Keratinocyte (primary cell): ENCODE measurements around the gene TNPO2.

Experiments used
- EZH2 ChIP-seq: IDR thresholded peaks from one replicate; pipeline ENCODE4 v1.6.1; 2012; ENCODE audit warnings: inconsistent platforms, mild to moderate bottlenecking, low read length, moderate library complexity
- TF ChIP-seq, protein P1 (sequence below), 3 experiments: IDR thresholded peaks in 1 of 3; conservative IDR thresholded peaks in 1 of 3; optimal IDR thresholded peaks in 1 of 3; 2 replicates in 2 of 3; 3 replicates in 1 of 3; pipeline versions ENCODE3 to v1.5.1; 2011; ENCODE audit warnings: low read length in 3 of 3, mild to moderate bottlenecking in 3 of 3, moderate library complexity in 2 of 3, control low read depth in 1 of 3, inconsistent platforms in 1 of 3; ENCODE audit not compliant: insufficient read depth in 2 of 3; ENCODE audit errors: extremely low read depth in 1 of 3

DNA sequence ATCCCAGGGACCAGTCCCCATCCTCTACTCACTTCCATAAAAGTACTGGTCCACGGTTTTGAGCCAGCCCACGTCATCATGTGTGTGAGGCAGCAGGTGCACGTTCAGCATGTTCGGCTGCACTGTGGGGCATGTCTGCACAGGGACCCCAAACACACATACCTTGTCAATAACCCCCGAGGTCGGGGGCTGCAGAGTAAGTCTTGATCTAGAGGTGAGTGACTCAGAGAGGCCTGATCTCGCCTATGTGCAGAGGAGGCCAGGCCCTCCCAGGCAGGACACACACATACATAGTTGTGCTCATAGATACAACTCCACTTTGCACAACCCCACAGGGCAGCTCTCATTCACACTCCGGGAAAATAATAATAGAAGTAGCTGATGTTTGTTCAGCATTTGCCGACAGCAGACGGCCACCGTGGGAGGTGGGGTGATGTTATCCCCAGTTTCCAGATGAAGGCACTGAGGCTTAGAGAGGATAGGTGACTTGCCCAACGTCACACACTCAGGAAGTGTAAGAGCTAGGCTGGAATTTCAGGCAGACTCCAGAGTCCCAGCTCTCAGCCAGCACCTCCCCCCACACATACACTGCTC lies 58.0 kb downstream of the TNPO2 start:
- no peak for TF ChIP-seq EZH2
- TF ChIP-seq, protein P1, sequence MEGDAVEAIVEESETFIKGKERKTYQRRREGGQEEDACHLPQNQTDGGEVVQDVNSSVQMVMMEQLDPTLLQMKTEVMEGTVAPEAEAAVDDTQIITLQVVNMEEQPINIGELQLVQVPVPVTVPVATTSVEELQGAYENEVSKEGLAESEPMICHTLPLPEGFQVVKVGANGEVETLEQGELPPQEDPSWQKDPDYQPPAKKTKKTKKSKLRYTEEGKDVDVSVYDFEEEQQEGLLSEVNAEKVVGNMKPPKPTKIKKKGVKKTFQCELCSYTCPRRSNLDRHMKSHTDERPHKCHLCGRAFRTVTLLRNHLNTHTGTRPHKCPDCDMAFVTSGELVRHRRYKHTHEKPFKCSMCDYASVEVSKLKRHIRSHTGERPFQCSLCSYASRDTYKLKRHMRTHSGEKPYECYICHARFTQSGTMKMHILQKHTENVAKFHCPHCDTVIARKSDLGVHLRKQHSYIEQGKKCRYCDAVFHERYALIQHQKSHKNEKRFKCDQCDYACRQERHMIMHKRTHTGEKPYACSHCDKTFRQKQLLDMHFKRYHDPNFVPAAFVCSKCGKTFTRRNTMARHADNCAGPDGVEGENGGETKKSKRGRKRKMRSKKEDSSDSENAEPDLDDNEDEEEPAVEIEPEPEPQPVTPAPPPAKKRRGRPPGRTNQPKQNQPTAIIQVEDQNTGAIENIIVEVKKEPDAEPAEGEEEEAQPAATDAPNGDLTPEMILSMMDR (optimal IDR thresholded peaks at IDR 0.05 in 1 of 3, IDR thresholded peaks at IDR 0.05 in 1 of 3, conservative IDR thresholded peaks at IDR 0.05 in 1 of 3; ENCODE audit: extremely low read depth in 1 of 3, insufficient read depth in 2 of 3, low read length in 3 of 3) = no peak
